ENCODE measurements around the gene CACNA1D.

DNA sequence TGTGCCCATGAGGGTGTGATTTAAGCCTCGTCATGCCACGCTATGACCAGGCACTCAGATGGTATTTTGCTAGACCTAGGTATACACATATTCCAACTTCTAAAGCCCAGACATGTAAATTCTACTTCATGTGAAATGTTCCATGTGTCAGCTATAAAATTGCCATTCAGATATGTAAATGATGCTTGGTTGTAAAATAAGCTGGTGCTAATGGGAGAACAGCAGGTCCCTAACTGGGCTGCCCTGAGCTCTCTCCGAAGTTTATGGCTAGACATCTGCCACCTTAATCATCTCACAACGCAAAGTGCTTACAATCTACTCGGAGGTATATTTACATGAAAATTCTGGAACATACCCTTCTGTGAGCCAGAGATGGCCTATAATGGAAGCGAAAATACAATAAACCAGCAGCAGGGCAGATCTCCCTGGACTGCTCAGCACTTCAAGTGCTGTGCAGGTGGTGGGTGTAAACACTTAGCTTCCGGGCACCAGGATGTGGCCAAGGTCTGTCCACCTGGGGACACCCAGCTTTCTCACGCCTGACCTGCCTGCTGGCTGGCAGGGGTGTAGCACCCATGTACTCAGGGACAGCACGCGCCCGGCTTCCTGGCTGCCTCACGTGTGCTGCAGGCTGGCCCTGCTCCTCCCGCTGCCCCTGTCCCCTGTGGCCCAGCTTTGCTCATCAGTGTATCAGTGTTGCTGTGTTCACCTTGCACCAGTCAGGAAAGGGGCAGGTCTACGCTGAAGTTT is 269.8 kb downstream of the CACNA1D start:
- no peak for TF ChIP-seq EZH2 (IDR thresholded peaks at IDR 0.05)
- no peak for TF ChIP-seq POLR2AphosphoS5 (IDR thresholded peaks at IDR 0.05; ENCODE audit: borderline replicate concordance, low read depth, low read length)
- no peak for TF ChIP-seq FOXP2 (optimal IDR thresholded peaks at IDR 0.05; ENCODE audit: control extremely low read depth, extremely low read length, insufficient read depth)
